Tibial nerve (tissue), 4 donors: Measurements from ENCODE around the gene RSPH4A. TPM values are rescaled to one million over a fixed set of nuclear protein-coding genes. Genes with fewer than 3 reads are reported as not detected.
A peak's percentile ranks its signal among the peaks of the same experiment; 100 is the strongest.

Experiments
- DNase-seq, 2 donors: peaks; one replicate each; pipeline ENCODE4 v3.0.0-alpha.2; 2019; ENCODE audit warnings: low spot score in 2 of 2
- H3K27ac ChIP-seq, 4 donors: fragments of 200-600 bp; sonication (generic) in 3 of 4; one replicate each; pipeline ENCODE4 v1.5.1; 2017 to 2019; ENCODE audit warnings: mild to moderate bottlenecking in 1 of 4
- H3K27me3 ChIP-seq, 2 donors: fragments of 200-600 bp; sonication (generic) in 1 of 2; one replicate each; pipeline versions ENCODE4 v1.5.1 to v1.6.0; 2017 to 2019
- H3K36me3 ChIP-seq, 3 donors: fragments of 200-600 bp; sonication (generic); one replicate each; pipeline ENCODE4 v1.5.1; 2018 to 2019
- H3K4me1 ChIP-seq, 4 donors: fragments of 200-600 bp; sonication (generic) in 3 of 4; one replicate each; pipeline ENCODE4 v1.5.1; 2017 to 2019
- H3K4me3 ChIP-seq, 4 donors: fragments of 200-600 bp; sonication (generic) in 3 of 4; one replicate each; pipeline ENCODE4 v1.5.1; 2017 to 2019; ENCODE audit warnings: mild to moderate bottlenecking in 1 of 4, moderate library complexity in 1 of 4
- H3K9me3 ChIP-seq, 4 donors: fragments of 200-600 bp; sonication (generic) in 3 of 4; one replicate each; pipeline ENCODE4 v1.5.1; 2017 to 2019
- EP300 ChIP-seq, 2 donors: sonication (generic); formaldehyde crosslinking; IDR thresholded peaks; one replicate each; pipeline ENCODE4 v1.6.1; 2017; ENCODE audit warnings: antibody characterized with exemption in 2 of 2, mild to moderate bottlenecking in 1 of 2
- POLR2A ChIP-seq, 2 donors: fragments of 450-650 bp; IDR thresholded peaks; one replicate each; pipeline ENCODE4 v1.6.1; 2017; ENCODE audit warnings: antibody characterized with exemption in 2 of 2, mild to moderate bottlenecking in 2 of 2, moderate library complexity in 2 of 2
- WGBS, 2 donors: methylation state at CpG; one replicate each; pipeline ENCODE4 v1.1.5; 2018; 5-methylcytosine and 5-hydroxymethylcytosine counted together
- total RNA-seq, 4 donors: library from RNA; depleted of rRNA; stranded (reverse); fragments of >200 nt; gene quantifications; one replicate each; pipeline ENCODE4 v1.1.0, GENCODE V29; 2016
- TF ChIP-seq, protein P1 (sequence below), 5 experiments: fragments of 200-600 bp in 3 of 5; fragments of 450-650 bp in 2 of 5; sonication (generic) in 3 of 5; IDR thresholded peaks; one replicate each; pipeline ENCODE4 v1.5.1; 2016 to 2019; ENCODE audit warnings: antibody characterized with exemption in 5 of 5, mild to moderate bottlenecking in 3 of 5, moderate library complexity in 2 of 5

The RSPH4A gene
- total RNA-seq, 4 donors from 2014 or later: 0.30 to 0.78 (median 0.42) TPM; not detected in 1

DNA sequence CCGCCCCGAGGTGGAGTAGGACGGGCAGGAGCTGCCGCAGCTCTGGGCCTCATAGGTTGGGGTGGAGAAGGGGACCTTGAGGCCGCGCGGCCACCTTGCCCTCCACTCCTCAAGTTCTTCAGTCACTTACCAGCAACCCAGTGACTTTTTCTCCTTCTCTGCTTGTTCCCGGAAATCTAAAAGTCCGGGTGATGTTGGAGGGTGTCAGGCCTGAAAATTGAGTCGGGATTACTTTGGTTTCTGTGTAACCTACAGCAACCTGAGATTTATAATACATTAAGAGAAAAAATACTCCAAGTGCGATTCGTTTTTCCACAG, 44.6 kb upstream of the RSPH4A start:
- Histone ChIP-seq H3K36me3 (peaks cover 0 to 12% (median 0%) of the 10 kb centered on the region in 3 donors), H3K9me3 (no peaks in the 10 kb centered on the region), H3K27ac (peak overlapping the region in 3 of 4 donors; percentile 85 to 91 (median 87)), H3K27me3 (no peaks in the 10 kb centered on the region), H3K4me1 (peaks cover 0 to 55% (median 22%) of the 10 kb centered on the region in 4 donors), H3K4me3 (peak overlapping the region; percentile 66 to 84 (median 70))
- TF ChIP-seq, protein P1, sequence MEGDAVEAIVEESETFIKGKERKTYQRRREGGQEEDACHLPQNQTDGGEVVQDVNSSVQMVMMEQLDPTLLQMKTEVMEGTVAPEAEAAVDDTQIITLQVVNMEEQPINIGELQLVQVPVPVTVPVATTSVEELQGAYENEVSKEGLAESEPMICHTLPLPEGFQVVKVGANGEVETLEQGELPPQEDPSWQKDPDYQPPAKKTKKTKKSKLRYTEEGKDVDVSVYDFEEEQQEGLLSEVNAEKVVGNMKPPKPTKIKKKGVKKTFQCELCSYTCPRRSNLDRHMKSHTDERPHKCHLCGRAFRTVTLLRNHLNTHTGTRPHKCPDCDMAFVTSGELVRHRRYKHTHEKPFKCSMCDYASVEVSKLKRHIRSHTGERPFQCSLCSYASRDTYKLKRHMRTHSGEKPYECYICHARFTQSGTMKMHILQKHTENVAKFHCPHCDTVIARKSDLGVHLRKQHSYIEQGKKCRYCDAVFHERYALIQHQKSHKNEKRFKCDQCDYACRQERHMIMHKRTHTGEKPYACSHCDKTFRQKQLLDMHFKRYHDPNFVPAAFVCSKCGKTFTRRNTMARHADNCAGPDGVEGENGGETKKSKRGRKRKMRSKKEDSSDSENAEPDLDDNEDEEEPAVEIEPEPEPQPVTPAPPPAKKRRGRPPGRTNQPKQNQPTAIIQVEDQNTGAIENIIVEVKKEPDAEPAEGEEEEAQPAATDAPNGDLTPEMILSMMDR (IDR thresholded peaks at IDR 0.05): no peak
- TF ChIP-seq EP300 (IDR thresholded peaks at IDR 0.05) (no peak), POLR2A (IDR thresholded peaks at IDR 0.05) (no peak)
- 0% methylated on average over 12 of the region's 12 CpGs for WGBS, 2 donors
- DNase-seq: no peak

DNA sequence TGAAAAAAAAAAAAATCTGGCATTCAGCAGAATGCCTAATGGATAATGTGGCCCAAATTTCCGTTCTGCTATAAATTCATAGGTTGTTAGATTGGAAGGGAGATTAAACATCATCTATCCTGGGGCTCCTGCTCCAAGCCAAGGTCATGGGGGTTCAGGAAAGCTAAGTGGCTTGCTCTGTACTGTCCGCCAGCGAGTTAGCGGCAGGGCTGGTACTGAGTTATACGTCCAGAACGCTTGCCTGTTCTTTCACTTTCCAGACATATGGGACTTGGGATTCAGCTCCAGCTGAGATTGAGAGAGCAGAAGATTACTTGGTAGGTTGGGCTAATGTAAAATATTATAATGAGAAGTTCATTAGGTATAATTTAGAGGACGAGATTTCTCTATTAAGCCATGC, 44.1 kb upstream of the RSPH4A start:
- no peak for DNase-seq
- Histone ChIP-seq H3K27ac (peak overlapping the region in 3 of 4 donors; percentile 85 to 91 (median 87)), H3K9me3 (no peaks in the 10 kb centered on the region), H3K4me3 (peak overlapping the region; percentile 66 to 84 (median 70)), H3K36me3 (peaks cover 0 to 17% (median 0%) of the 10 kb centered on the region in 3 donors), H3K4me1 (peaks cover 0 to 59% (median 22%) of the 10 kb centered on the region in 4 donors), H3K27me3 (no peaks in the 10 kb centered on the region)
- WGBS, 2 donors: 3% methylated on average over 7 of the region's 7 CpGs
- TF ChIP-seq, protein P1 (IDR thresholded peaks at IDR 0.05): no peak
- TF ChIP-seq POLR2A (IDR thresholded peaks at IDR 0.05): no peak
- TF ChIP-seq EP300 (IDR thresholded peaks at IDR 0.05): no peak

DNA sequence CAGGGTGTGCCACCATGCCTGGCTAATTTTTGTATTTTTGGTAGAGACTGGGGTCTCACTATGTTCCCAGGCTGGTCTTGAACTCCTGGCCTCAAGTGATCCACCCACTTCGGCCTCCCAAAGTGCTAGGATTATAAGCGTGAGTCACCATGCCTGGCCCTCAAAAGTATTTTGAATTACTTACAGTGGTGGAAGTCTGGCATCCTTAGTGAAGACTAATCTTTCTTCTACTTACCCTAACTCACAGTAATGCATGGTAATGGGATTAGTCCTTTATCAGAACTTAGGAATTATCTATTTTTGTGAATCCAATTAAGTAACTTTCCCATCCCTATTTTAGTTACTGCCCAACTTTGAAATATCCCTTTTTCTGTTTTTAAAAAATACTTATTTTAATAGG, 41.1 kb upstream of the RSPH4A start:
- no peak overlapping the region for H3K27ac ChIP-seq
- 88 to 92% methylated on average over 2 of the region's 2 CpGs for WGBS, 2 donors
- H3K4me3 ChIP-seq: no peak overlapping the region
- peaks cover 0 to 48% (median 18%) of the 10 kb centered on the region in 4 donors for H3K4me1 ChIP-seq
- H3K36me3 ChIP-seq: peaks cover 0 to 35% (median 0%) of the 10 kb centered on the region in 3 donors
- no peak for TF ChIP-seq POLR2A (IDR thresholded peaks at IDR 0.05)
- no peak for TF ChIP-seq EP300 (IDR thresholded peaks at IDR 0.05)
- TF ChIP-seq, protein P1 (IDR thresholded peaks at IDR 0.05): no peak
- H3K27me3 ChIP-seq: no peaks in the 10 kb centered on the region
- no peaks in the 10 kb centered on the region for H3K9me3 ChIP-seq
- DNase-seq: no peak

DNA sequence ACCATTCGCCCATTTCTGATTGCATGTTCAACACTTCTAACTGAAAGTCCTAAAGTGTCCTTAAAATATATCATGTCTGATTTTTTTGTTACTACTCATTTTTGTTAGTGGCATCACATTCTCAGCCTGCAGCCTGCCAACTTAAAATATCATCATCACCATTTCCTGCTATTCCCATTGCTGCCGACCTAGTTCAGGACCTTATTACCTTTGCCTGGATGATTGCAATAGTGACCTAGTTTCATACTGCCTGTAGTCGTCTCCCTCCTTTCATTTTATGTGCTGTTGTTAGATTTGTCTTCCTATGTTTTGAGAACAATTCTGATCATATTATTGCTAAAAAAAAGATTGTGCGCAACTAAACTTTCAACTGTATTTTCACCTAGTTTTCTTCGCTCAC, 38.8 kb upstream of the RSPH4A start:
- 72 to 74% methylated on average over 5 of the region's 5 CpGs for WGBS, 2 donors
- no peak overlapping the region for H3K27ac ChIP-seq
- no peaks in the 10 kb centered on the region for H3K27me3 ChIP-seq
- TF ChIP-seq, protein P1 (IDR thresholded peaks at IDR 0.05): no peak
- no peak for TF ChIP-seq EP300 (IDR thresholded peaks at IDR 0.05)
- no peak for TF ChIP-seq POLR2A (IDR thresholded peaks at IDR 0.05)
- H3K4me1 ChIP-seq: peaks cover 0 to 42% (median 16%) of the 10 kb centered on the region in 4 donors
- H3K36me3 ChIP-seq: peaks cover 0 to 39% (median 0%) of the 10 kb centered on the region in 3 donors
- no peaks in the 10 kb centered on the region for H3K9me3 ChIP-seq
- DNase-seq: no peak
- no peak overlapping the region for H3K4me3 ChIP-seq

DNA sequence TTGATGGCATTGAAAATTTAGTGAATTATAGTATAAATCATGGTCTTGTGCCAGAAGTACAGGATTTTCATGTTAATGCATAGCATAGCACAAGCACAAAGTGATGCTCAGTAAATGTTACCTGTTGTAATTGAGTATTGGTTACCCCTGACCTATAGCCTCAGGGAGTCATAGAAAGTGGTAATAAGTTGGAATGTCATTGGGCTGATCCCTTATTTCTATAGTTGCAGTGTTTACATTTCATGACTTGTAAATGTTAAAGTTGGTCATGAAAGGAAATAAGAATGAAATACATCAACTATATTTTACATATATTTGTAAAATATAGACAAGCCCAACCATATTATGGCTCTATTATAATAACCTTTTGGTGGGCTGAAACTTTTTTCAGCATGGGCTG, 37.9 kb upstream of the RSPH4A start:
- Histone ChIP-seq H3K4me1 (peaks cover 0 to 33% (median 7%) of the 10 kb centered on the region in 4 donors), H3K4me3 (no peak overlapping the region), H3K36me3 (peaks cover 0 to 47% (median 0%) of the 10 kb centered on the region in 3 donors), H3K27me3 (no peaks in the 10 kb centered on the region), H3K27ac (no peak overlapping the region), H3K9me3 (no peaks in the 10 kb centered on the region)
- TF ChIP-seq EP300 (IDR thresholded peaks at IDR 0.05): no peak
- TF ChIP-seq, protein P1 (IDR thresholded peaks at IDR 0.05): no peak
- no peak for DNase-seq
